AG20443 (cell line): ENCODE results near the gene CMPK1.
A peak's percentile ranks its signal among the peaks of the same experiment; 100 is the strongest.

Source experiments
- DNase-seq: peaks from one replicate; pipeline ENCODE4 v3.0.0; 2012; ENCODE audit warnings: low spot score, mixed read lengths

The CMPK1 gene

GRCh38 chr1:47424336-47424982 is 90.9 kb downstream of the CMPK1 start:
- peak; percentile 76 for DNase-seq
